ENCODE data around the gene NUP210. TPM values are rescaled to one million over a fixed set of nuclear protein-coding genes. Genes with fewer than 3 reads are reported as not detected.

NUP210 gene
- total RNA-seq, 2 donors from 2014 or later = 116 to 147 TPM

GRCh38 chr3:13313813-13314212 is 106.3 kb downstream of the NUP210 start:
- H3K36me3 Mint-ChIP-seq = peaks cover 8 to 18% of the 10 kb centered on the region in 2 donors
- DNase-seq (ENCODE audit: low spot score in 2 of 2) (no peak), ATAC-seq (peak in 1 of 2 donors; percentile 17)
- no peaks in the 10 kb centered on the region for H3K9me3 Mint-ChIP-seq
- H3K27ac Mint-ChIP-seq = peak overlapping the region in 1 of 2 donors; percentile 70

- H3K36me3 Mint-ChIP-seq = no peaks in the 10 kb centered on the region
- DNase-seq (ENCODE audit: low spot score in 2 of 2) = no peak
- peak overlapping the region; percentile 23 to 60 for H3K27ac Mint-ChIP-seq
- ATAC-seq = no peak
- H3K9me3 Mint-ChIP-seq = no peaks in the 10 kb centered on the region
These were observed 111.1 kb downstream of the NUP210 start for GRCh38 chr3:13309004-13309403.

- peak overlapping the region; percentile 23 to 24 for H3K27ac Mint-ChIP-seq
- no peaks in the 10 kb centered on the region for H3K9me3 Mint-ChIP-seq
- H3K36me3 Mint-ChIP-seq = no peaks in the 10 kb centered on the region
- peak in 1 of 2 donors; percentile 24 for DNase-seq (ENCODE audit: low spot score in 2 of 2)
- peak; percentile 44 to 58 for ATAC-seq
These were observed 111.7 kb downstream of the NUP210 start for GRCh38 chr3:13308380-13308801.

- H3K9me3 Mint-ChIP-seq = no peaks in the 10 kb centered on the region
- ATAC-seq (no peak), DNase-seq (ENCODE audit: low spot score in 2 of 2) (no peak)
- no peaks in the 10 kb centered on the region for H3K36me3 Mint-ChIP-seq
- H3K27ac Mint-ChIP-seq = no peak overlapping the region
These were observed 113.1 kb downstream of the NUP210 start for GRCh38 chr3:13307041-13307440.

GRCh38 chr3:13305623-13306022 is 114.5 kb downstream of the NUP210 start:
- Mint-ChIP-seq H3K9me3 (no peaks in the 10 kb centered on the region), H3K36me3 (no peaks in the 10 kb centered on the region), H3K27ac (peak overlapping the region in 1 of 2 donors; percentile 66)
- DNase-seq (ENCODE audit: low spot score in 2 of 2) = no peak
- ATAC-seq = peak in 1 of 2 donors; percentile 6

- Mint-ChIP-seq H3K27ac (peak overlapping the region in 1 of 2 donors; percentile 88), H3K36me3 (no peaks in the 10 kb centered on the region), H3K9me3 (no peaks in the 10 kb centered on the region)
- DNase-seq (ENCODE audit: low spot score in 2 of 2) = no peak
- ATAC-seq = no peak
These were observed 116.7 kb downstream of the NUP210 start for GRCh38 chr3:13303410-13303809.

- ATAC-seq (peak; percentile 37 to 85), DNase-seq (ENCODE audit: low spot score in 2 of 2) (no peak)
- no peaks in the 10 kb centered on the region for H3K36me3 Mint-ChIP-seq
- peak overlapping the region in 1 of 2 donors; percentile 11 for H3K27ac Mint-ChIP-seq
- H3K9me3 Mint-ChIP-seq = no peaks in the 10 kb centered on the region
These were observed 118.7 kb downstream of the NUP210 start for GRCh38 chr3:13301286-13301987.

- DNase-seq (ENCODE audit: low spot score in 2 of 2) (no peak), ATAC-seq (no peak)
- H3K36me3 Mint-ChIP-seq = no peaks in the 10 kb centered on the region
- no peaks in the 10 kb centered on the region for H3K9me3 Mint-ChIP-seq
- peak overlapping the region in 1 of 2 donors; percentile 11 for H3K27ac Mint-ChIP-seq
These were observed 119.4 kb downstream of the NUP210 start for GRCh38 chr3:13300546-13301285.

- no peak for ATAC-seq
- Mint-ChIP-seq H3K36me3 (no peaks in the 10 kb centered on the region), H3K27ac (no peak overlapping the region), H3K9me3 (no peaks in the 10 kb centered on the region)
- no peak for DNase-seq (ENCODE audit: low spot score in 2 of 2)
These were observed 120.5 kb downstream of the NUP210 start for GRCh38 chr3:13299531-13300155.

- H3K9me3 Mint-ChIP-seq = no peaks in the 10 kb centered on the region
- DNase-seq (ENCODE audit: low spot score in 2 of 2) = no peak
These were observed 123.5 kb downstream of the NUP210 start for GRCh38 chr3:13296662-13297061.

GRCh38 chr3:13294442-13295351 is 125.4 kb downstream of the NUP210 start:
- no peaks in the 10 kb centered on the region for H3K36me3 Mint-ChIP-seq

More at GRCh38 chr3:13296662-13297061, 123.5 kb downstream of the NUP210 start:
- ATAC-seq = peak in 1 of 2 donors; percentile 15
- no peaks in the 10 kb centered on the region for H3K36me3 Mint-ChIP-seq
- H3K27ac Mint-ChIP-seq = no peak overlapping the region

GRCh38 chr3:13292375-13292774 is 127.7 kb downstream of the NUP210 start:
- H3K36me3 Mint-ChIP-seq = no peaks in the 10 kb centered on the region
- ATAC-seq (no peak), DNase-seq (ENCODE audit: low spot score in 2 of 2) (no peak)
- peaks cover 0 to under 1% of the 10 kb centered on the region in 2 donors for H3K9me3 Mint-ChIP-seq
- H3K27ac Mint-ChIP-seq = no peak overlapping the region

More at GRCh38 chr3:13294442-13295351, 125.4 kb downstream of the NUP210 start:
- no peak overlapping the region for H3K27ac Mint-ChIP-seq
- no peak for ATAC-seq
- no peaks in the 10 kb centered on the region for H3K9me3 Mint-ChIP-seq
- no peak for DNase-seq (ENCODE audit: low spot score in 2 of 2)

GRCh38 chr3:13290941-13291340 is 129.2 kb downstream of the NUP210 start:
- peaks cover 10 to 12% of the 10 kb centered on the region in 2 donors for H3K9me3 Mint-ChIP-seq
- no peak for ATAC-seq
- no peak overlapping the region for H3K27ac Mint-ChIP-seq
- peaks cover 5 to 12% of the 10 kb centered on the region in 2 donors for H3K36me3 Mint-ChIP-seq
- no peak for DNase-seq (ENCODE audit: low spot score in 2 of 2)

- no peak overlapping the region for H3K27ac Mint-ChIP-seq
- H3K9me3 Mint-ChIP-seq = peaks cover 10 to 12% of the 10 kb centered on the region in 2 donors
- peaks cover 5 to 16% of the 10 kb centered on the region in 2 donors for H3K36me3 Mint-ChIP-seq
- no peak for ATAC-seq
- no peak for DNase-seq (ENCODE audit: low spot score in 2 of 2)
These were observed 130.3 kb downstream of the NUP210 start for GRCh38 chr3:13289771-13290285.

- no peak for DNase-seq (ENCODE audit: low spot score in 2 of 2)
- H3K27ac Mint-ChIP-seq = no peak overlapping the region
- H3K9me3 Mint-ChIP-seq = peaks cover 17% of the 10 kb centered on the region in 2 donors
- peaks cover 12 to 24% of the 10 kb centered on the region in 2 donors for H3K36me3 Mint-ChIP-seq
- no peak for ATAC-seq
These were observed 131.1 kb downstream of the NUP210 start for GRCh38 chr3:13288732-13289718.

Measured in activated naive CD4-positive, alpha-beta T cell treated with anti-CD3 and anti-CD28 coated beads, Interleukin-2, amount 50 U/mL, for 72 hours (primary cell).